Cardiac fibroblast (primary cell): ENCODE data around the gene SULF2.

ENCODE experiments used
- DNase-seq, 2 donors: peaks; one replicate each; pipeline versions ENCODE4 v3.0.0 to v3.0.0-alpha.2; 2010; ENCODE audit warnings: low read depth in 2 of 2
- H3K4me3 ChIP-seq, 2 donors: replicated peaks in 1 of 2; 1 replicate in 1 of 2; 2 replicates in 1 of 2; pipeline ENCODE4 v1.5.1; 2011; ENCODE audit warnings: low read depth in 2 of 2, low read length in 2 of 2, mild to moderate bottlenecking in 2 of 2, moderate library complexity in 1 of 2
- TF ChIP-seq, protein P1 (sequence below): IDR thresholded peaks from one replicate; pipeline ENCODE4 v1.5.1; 2011; ENCODE audit warnings: low read depth, mild to moderate bottlenecking, low read length, inconsistent platforms

SULF2 gene

DNA sequence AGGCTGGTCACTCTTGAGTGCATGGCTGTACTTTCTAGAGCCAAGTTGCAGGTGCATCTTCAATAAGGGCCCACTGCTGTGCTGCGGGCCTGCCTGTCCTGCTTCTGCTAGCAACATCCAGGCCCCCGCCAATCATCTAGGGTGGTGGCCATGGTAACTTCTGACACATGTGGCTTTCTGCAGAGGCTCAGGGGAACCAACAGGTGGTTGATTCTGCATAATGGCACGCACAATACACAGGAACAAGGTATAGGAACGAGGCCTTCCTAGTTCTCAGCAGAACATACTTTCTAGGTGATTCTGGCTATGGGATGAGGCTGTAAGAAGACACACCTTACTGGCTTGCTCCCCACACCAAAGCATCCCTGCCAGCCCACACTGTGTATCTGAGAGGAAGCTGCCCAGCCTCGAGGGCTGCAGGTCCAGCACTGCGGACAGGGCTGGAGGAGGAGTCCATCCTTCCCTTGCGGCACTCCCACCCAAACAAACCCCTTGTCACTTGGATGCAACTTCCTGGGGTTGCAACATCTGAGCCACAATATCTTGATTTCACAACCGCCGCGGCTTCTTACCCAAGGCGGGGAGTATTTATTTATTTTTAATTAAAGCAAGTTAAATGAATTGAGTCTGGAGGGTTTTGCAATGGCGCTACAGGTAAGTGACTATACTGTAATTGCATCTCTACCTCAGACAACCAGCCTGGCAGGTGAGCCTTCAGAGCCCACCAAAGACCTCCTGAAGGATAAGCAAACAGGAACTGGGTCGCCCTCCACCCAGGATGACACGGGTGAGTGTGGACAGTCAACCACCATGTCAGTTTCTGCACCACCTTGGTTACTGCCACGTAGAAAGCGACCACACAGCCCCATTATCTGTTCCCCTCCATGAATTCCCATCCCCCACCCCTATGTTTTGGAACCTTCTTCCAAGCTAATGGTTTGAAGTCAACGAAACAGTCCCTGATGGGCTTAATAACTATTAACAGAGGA, 49.6 kb downstream of the SULF2 start:
- TF ChIP-seq, protein P1, sequence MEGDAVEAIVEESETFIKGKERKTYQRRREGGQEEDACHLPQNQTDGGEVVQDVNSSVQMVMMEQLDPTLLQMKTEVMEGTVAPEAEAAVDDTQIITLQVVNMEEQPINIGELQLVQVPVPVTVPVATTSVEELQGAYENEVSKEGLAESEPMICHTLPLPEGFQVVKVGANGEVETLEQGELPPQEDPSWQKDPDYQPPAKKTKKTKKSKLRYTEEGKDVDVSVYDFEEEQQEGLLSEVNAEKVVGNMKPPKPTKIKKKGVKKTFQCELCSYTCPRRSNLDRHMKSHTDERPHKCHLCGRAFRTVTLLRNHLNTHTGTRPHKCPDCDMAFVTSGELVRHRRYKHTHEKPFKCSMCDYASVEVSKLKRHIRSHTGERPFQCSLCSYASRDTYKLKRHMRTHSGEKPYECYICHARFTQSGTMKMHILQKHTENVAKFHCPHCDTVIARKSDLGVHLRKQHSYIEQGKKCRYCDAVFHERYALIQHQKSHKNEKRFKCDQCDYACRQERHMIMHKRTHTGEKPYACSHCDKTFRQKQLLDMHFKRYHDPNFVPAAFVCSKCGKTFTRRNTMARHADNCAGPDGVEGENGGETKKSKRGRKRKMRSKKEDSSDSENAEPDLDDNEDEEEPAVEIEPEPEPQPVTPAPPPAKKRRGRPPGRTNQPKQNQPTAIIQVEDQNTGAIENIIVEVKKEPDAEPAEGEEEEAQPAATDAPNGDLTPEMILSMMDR: no peak
- DNase-seq: peak; percentile 4 to 60
- H3K4me3 ChIP-seq: no peak overlapping the region

DNA sequence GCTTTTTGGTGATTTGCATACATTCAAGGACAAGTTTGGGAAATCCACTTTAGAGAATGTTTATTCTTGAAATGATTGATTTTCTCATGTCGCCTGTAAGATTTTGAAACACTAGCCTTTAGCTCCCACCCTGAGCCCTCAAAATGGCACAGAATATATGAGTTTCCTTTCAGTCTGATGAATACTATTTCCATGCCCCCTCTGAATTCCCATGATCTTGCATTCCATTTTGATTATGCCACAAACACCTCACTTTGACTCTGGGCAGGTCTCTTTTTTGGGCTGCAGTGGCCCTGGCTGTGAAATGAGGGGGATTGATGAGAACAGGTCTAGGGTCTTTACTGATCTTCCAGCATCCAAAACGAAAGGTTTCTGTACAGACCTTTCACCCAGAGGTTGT, 50.4 kb downstream of the SULF2 start:
- TF ChIP-seq, protein P1: no peak
- no peak overlapping the region for H3K4me3 ChIP-seq
- no peak for DNase-seq

DNA sequence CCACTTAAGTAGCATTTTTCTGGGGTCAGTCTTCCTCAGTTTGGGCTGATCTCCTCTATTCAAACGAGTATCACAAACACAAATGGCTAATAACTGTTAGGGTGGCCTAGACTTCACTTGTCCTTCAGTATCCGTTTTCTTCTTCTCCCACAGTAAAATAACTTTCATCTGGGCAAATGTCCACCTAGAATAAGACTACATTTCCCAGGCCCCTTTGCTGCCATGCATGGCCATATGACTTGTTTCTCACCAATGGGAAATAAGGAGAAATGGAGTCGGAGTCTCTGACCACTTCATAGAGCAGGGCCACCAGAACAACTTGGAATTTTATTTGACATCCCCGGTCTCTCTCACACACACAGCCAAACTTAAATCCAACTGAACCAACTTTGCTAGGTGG, 51.4 kb downstream of the SULF2 start:
- H3K4me3 ChIP-seq: no peak overlapping the region
- TF ChIP-seq, protein P1: no peak
- no peak for DNase-seq

DNA sequence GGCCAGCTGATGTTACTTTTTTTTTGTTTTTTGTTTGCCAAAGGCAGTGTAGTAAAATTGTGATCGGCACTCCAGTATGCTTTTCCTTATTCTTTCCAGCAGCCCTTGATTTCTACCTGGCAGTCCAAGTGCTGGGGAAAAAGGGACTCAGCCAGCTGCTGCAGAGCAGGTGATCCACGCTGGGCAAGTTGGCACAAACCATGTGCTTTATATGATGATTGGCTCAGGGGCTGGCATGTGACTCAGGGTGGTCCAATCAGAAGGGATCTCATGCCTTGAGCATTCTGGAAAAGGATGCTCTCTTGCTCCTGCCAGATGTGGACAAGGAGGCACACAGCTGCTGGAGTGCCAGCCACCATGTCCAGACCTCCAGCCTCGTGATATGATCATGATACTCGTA, 54.5 kb downstream of the SULF2 start:
- TF ChIP-seq, protein P1: no peak
- DNase-seq: no peak
- no peak overlapping the region for H3K4me3 ChIP-seq

DNA sequence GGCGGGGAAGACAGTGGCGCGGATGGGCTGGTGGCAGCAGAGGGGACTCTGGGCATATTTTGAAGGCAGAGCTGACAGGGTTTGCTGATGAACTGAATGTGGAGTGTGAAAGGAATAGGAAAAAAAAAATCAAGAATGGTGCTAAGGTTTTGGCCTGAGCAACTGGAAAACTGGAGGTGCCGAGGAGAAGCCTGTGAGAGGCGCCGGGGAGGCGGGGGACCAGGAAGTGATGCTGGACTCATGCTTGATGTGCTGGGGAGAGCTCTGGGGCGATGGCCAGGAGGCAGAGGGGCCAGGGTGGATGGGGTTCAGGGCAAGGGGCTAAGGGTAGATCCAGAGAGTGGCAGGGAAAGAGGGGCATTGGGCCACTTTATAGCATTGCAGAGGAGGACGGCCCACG, 55.8 kb downstream of the SULF2 start:
- H3K4me3 ChIP-seq: no peak overlapping the region
- TF ChIP-seq, protein P1: no peak
- DNase-seq: no peak

DNA sequence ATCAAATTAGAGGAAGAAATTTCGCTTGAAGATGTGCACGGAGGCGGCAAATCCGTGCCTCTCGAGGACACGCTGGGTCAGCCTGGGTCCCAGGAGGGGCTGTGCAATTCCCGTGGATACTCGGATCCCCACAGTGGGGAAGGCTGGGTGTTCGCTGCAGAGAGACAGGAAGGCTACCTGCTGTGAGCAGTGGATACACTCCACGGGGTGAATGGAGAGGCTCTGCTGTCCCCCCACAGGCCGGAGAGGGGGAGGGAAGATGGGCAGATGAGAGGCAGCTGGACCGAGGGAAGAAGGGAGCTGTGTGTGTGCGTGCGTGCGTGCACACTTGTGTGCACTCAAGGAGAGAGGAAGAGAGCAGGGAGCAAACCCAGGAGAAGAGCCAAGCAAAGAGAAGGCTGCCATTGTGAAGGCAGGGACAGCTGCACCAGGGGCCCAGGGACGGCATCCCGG, 57.3 kb downstream of the SULF2 start:
- TF ChIP-seq, protein P1: no peak
- no peak for DNase-seq
- H3K4me3 ChIP-seq: no peak overlapping the region
